Measurements from ENCODE around the gene RNF115.

GRCh38 chr1:145751491-145752037 is 72.3 kb downstream of the RNF115 start:
- TF ChIP-seq CTCF (conservative IDR thresholded peaks at IDR 0.05 in 1 of 2, IDR thresholded peaks at IDR 0.05 in 1 of 2; ENCODE audit: extremely low read depth in 1 of 2, insufficient read depth in 1 of 2, low read depth in 1 of 2, low read length in 2 of 2) (no peak), EZH2 (IDR thresholded peaks at IDR 0.05; ENCODE audit: borderline replicate concordance, low read length) (no peak)

Measured in mammary epithelial cell (primary cell).